ENCODE data around the gene EVC2.
A peak's percentile ranks its signal among the peaks of the same experiment; 100 is the strongest.

EVC2 gene

GRCh38 chr4:5558502-5558901 is 149.9 kb downstream of the EVC2 start:
- no peak for DNase-seq

GRCh38 chr4:5554376-5554775 is 154.0 kb downstream of the EVC2 start:
- DNase-seq: no peak

GRCh38 chr4:5553801-5554200 is 154.6 kb downstream of the EVC2 start:
- DNase-seq: no peak

GRCh38 chr4:5552451-5552850 is 155.9 kb downstream of the EVC2 start:
- no peak for DNase-seq

GRCh38 chr4:5547651-5548249 is 160.6 kb downstream of the EVC2 start:
- no peak for DNase-seq

- DNase-seq: no peak
Observed at GRCh38 chr4:5545271-5545670, 163.1 kb downstream of the EVC2 start.

GRCh38 chr4:5544762-5545161 is 163.6 kb downstream of the EVC2 start:
- DNase-seq: no peak

- DNase-seq: no peak
Observed at GRCh38 chr4:5543681-5544080, 164.7 kb downstream of the EVC2 start.

- no peak for DNase-seq
Observed at GRCh38 chr4:5541169-5541568, 167.2 kb downstream of the EVC2 start.

- DNase-seq: no peak
Observed at GRCh38 chr4:5539584-5539983, 168.8 kb downstream of the EVC2 start.

GRCh38 chr4:5532100-5532499 is 176.3 kb downstream of the EVC2 start:
- no peak for DNase-seq

- no peak for DNase-seq
Observed at GRCh38 chr4:5528031-5528436, 180.3 kb downstream of the EVC2 start.

GRCh38 chr4:5527211-5527610 is 181.1 kb downstream of the EVC2 start:
- DNase-seq: no peak

- DNase-seq: no peak
Observed at GRCh38 chr4:5526080-5526846, 182.1 kb downstream of the EVC2 start.

GRCh38 chr4:5524446-5525299 is 183.7 kb downstream of the EVC2 start:
- peak; percentile 91 for DNase-seq

GRCh38 chr4:5517372-5517771 is 191.0 kb downstream of the EVC2 start:
- no peak for DNase-seq

GRCh38 chr4:5515646-5516045 is 192.7 kb downstream of the EVC2 start:
- DNase-seq: no peak

All from DMS 273 treated with DMSO at 0.1 percent for 48 hours (cell line).